Measurements from ENCODE around the gene LRRC14B. TPM values are rescaled to one million over a fixed set of nuclear protein-coding genes. Genes with fewer than 3 reads are reported as not detected.
A peak's percentile ranks its signal among the peaks of the same experiment; 100 is the strongest.
"Not testable (repeated sequence)": the region's sequence is repeated elsewhere in the genome, so short reads cannot be mapped to it uniquely, and the experiment has no call there.

Gene LRRC14B
- total and polyA plus RNA-seq, 8 donors, result 0.05 to 0.37 TPM; not detected in 6

- H3K27ac ChIP-seq, result peak within 1 kb of the TSS; percentile 88 to 94 (median 93)
- WGBS, 5 donors, result 0 to 2% (median 1%) methylated on average over 21 to 75 of the region's 75 CpGs
- peak within 1 kb of the TSS; percentile 89 to 98 (median 98) for H3K4me3 ChIP-seq
- intact Hi-C loops (cut with DNase I; ENCODE audit: low total_unique reads); H3K9me3 ChIP-seq; H3K27me3 ChIP-seq: not testable (repeated sequence)
- H3K4me1 ChIP-seq, result peaks cover 11 to 64% (median 39%) of the 10 kb centered on the region in 4 donors
- H3K36me3 ChIP-seq, result peaks cover 0 to 19% (median 14%) of the 10 kb centered on the region in 4 donors
- DNase-seq, result peak; percentile 98 to 99
- TF ChIP-seq POLR2A (IDR thresholded peaks at IDR 0.05), result peak in 2 of 4 donors; percentile 34 to 51
- peak in 2 of 7 experiments; percentile 21 to 48 for TF ChIP-seq CTCF (IDR thresholded peaks at IDR 0.05)
- peak; percentile 93 to 98 (median 95) for TF ChIP-seq POLR2AphosphoS5 (IDR thresholded peaks at IDR 0.05)
These were observed 26.5 kb downstream of the LRRC14B start, which contains the start of the genes CCDC127 and SDHA for GRCh38 chr5:217494-218456. Gene CCDC127 (minus strand): TSS chr5:218153. CDS start chr5:216849, 1,304 bp downstream. Gene SDHA (plus strand): TSS chr5:218320. CDS start chr5:218356, 36 bp downstream.

GRCh38 chr5:218457-219291 lies 27.4 kb downstream of the LRRC14B start:
- 0 to 1% (median 0%) methylated on average over 28 to 73 of the region's 73 CpGs for WGBS, 5 donors

GRCh38 chr5:219460-219863 lies 28.2 kb downstream of the LRRC14B start:
- Histone ChIP-seq H3K4me3 (peak overlapping the region; percentile 89 to 98 (median 98)), H3K9me3 (no peaks in the 10 kb centered on the region), H3K27ac (peak overlapping the region; percentile 50 to 94 (median 93)), H3K36me3 (peaks cover 8 to 13% (median 10%) of the 10 kb centered on the region in 4 donors), H3K27me3 (no peaks in the 10 kb centered on the region), H3K4me1 (peaks cover 11 to 64% (median 40%) of the 10 kb centered on the region in 4 donors)
- peak in 1 of 2 donors; percentile 24 for DNase-seq
- TF ChIP-seq EP300 (IDR thresholded peaks at IDR 0.05), result no peak
- TF ChIP-seq POLR2A (IDR thresholded peaks at IDR 0.05), result no peak
- TF ChIP-seq CTCF (IDR thresholded peaks at IDR 0.05), result no peak
- no peak for TF ChIP-seq POLR2AphosphoS5 (IDR thresholded peaks at IDR 0.05)
- intact Hi-C loops (cut with DNase I; ENCODE audit: low total_unique reads), result no loop called here
- 4 to 16% (median 9%) methylated on average over 9 of the region's 9 CpGs for WGBS, 5 donors

More at GRCh38 chr5:218457-219291, 27.4 kb downstream of the LRRC14B start:
- peak; percentile 56 to 65 for DNase-seq
- Histone ChIP-seq H3K4me1 (peaks cover 11 to 70% (median 41%) of the 10 kb centered on the region in 4 donors), H3K4me3 (peak overlapping the region; percentile 89 to 98 (median 98)), H3K27me3 (no peaks in the 10 kb centered on the region), H3K36me3 (peaks cover 0 to 13% (median 10%) of the 10 kb centered on the region in 4 donors), H3K27ac (peak overlapping the region; percentile 88 to 94 (median 93)), H3K9me3 (no peaks in the 10 kb centered on the region)
- intact Hi-C loops (cut with DNase I; ENCODE audit: low total_unique reads), result no loop called here
- TF ChIP-seq POLR2A (IDR thresholded peaks at IDR 0.05), result no peak
- TF ChIP-seq POLR2AphosphoS5 (IDR thresholded peaks at IDR 0.05), result no peak
- no peak for TF ChIP-seq CTCF (IDR thresholded peaks at IDR 0.05)
- TF ChIP-seq EP300 (IDR thresholded peaks at IDR 0.05), result no peak
